ENCODE measurements around the gene MRPL4.
A peak's percentile ranks its signal among the peaks of the same experiment; 100 is the strongest.

The MRPL4 gene

GRCh38 chr19:10289167-10289835 lies 37.3 kb downstream of the MRPL4 start:
- peak; percentile 87 for DNase-seq (ENCODE audit: low spot score)

- peak; percentile 80 for DNase-seq (ENCODE audit: low spot score)
These were observed 37.9 kb downstream of the MRPL4 start, which contains the start of gene ICAM5 for GRCh38 chr19:10289836-10290356. Gene ICAM5 (plus strand): TSS chr19:10289952. CDS start chr19:10290044, 92 bp downstream.

GRCh38 chr19:10290357-10290875 lies 38.4 kb downstream of the MRPL4 start:
- no peak for DNase-seq (ENCODE audit: low spot score)

- peak; percentile 77 for DNase-seq (ENCODE audit: low spot score)
These were observed 39.0 kb downstream of the MRPL4 start for GRCh38 chr19:10290876-10291553.

- DNase-seq (ENCODE audit: low spot score), result no peak
These were observed 39.7 kb downstream of the MRPL4 start for GRCh38 chr19:10291554-10292205.

- DNase-seq (ENCODE audit: low spot score), result peak; percentile 82
These were observed 40.3 kb downstream of the MRPL4 start for GRCh38 chr19:10292206-10292788.

GRCh38 chr19:10292789-10293636 lies 41.0 kb downstream of the MRPL4 start:
- DNase-seq (ENCODE audit: low spot score), result no peak

GRCh38 chr19:10293637-10294367 lies 41.8 kb downstream of the MRPL4 start:
- DNase-seq (ENCODE audit: low spot score), result no peak

- DNase-seq (ENCODE audit: low spot score), result no peak
These were observed 42.3 kb downstream of the MRPL4 start for GRCh38 chr19:10294368-10294697.

GRCh38 chr19:10295305-10295846 lies 43.4 kb downstream of the MRPL4 start:
- DNase-seq (ENCODE audit: low spot score), result no peak

GRCh38 chr19:10295847-10296591 lies 44.0 kb downstream of the MRPL4 start:
- DNase-seq (ENCODE audit: low spot score), result no peak

GRCh38 chr19:10299545-10300458 lies 47.8 kb downstream of the MRPL4 start:
- no peak for DNase-seq (ENCODE audit: low spot score)

- peak; percentile 66 for DNase-seq (ENCODE audit: low spot score)
These were observed 53.3 kb downstream of the MRPL4 start for GRCh38 chr19:10305139-10305806.

- DNase-seq (ENCODE audit: low spot score), result no peak
These were observed 54.3 kb downstream of the MRPL4 start for GRCh38 chr19:10306327-10306726.

GRCh38 chr19:10309423-10309822 lies 57.4 kb downstream of the MRPL4 start, which contains the start of gene ZGLP1:
Gene ZGLP1 (minus strand): TSS chr19:10309815.
- no peak for DNase-seq (ENCODE audit: low spot score)
